GM19025 (cell line): ENCODE measurements around the gene TMEM101.
"Not testable (repeated sequence)": the region's sequence is repeated elsewhere in the genome, so short reads cannot be mapped to it uniquely, and the experiment has no call there.

Experiments used
- ATAC-seq: cut with Tn5 transposase; IDR thresholded peaks from one replicate; pipeline ENCODE4 v1.9.1; 2021; ENCODE audit warnings: mild to moderate bottlenecking, low read depth, moderate library complexity; ENCODE audit not compliant: unreplicated experiment

Gene TMEM101

DNA sequence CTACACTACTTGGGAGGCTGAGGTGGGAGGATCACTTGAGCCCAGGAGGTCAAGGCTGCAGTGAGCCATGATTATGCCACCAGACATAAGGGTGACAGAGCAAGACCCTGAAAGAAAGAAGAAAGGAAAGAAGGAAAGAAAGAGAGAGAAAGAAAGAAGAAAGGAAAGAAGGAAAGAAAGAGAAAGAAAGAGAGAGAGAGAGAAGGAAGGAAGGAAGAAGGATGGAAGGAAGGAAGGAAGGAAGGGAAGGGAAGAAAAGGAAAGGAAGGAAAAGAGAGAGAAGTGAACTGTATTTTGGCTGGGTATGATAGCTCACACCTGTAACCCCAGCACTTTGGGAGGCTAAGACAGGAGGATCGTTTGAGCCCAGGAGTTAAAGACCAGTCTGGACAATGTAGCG lies 36.7 kb downstream of the TMEM101 start:
- ATAC-seq: no peak

DNA sequence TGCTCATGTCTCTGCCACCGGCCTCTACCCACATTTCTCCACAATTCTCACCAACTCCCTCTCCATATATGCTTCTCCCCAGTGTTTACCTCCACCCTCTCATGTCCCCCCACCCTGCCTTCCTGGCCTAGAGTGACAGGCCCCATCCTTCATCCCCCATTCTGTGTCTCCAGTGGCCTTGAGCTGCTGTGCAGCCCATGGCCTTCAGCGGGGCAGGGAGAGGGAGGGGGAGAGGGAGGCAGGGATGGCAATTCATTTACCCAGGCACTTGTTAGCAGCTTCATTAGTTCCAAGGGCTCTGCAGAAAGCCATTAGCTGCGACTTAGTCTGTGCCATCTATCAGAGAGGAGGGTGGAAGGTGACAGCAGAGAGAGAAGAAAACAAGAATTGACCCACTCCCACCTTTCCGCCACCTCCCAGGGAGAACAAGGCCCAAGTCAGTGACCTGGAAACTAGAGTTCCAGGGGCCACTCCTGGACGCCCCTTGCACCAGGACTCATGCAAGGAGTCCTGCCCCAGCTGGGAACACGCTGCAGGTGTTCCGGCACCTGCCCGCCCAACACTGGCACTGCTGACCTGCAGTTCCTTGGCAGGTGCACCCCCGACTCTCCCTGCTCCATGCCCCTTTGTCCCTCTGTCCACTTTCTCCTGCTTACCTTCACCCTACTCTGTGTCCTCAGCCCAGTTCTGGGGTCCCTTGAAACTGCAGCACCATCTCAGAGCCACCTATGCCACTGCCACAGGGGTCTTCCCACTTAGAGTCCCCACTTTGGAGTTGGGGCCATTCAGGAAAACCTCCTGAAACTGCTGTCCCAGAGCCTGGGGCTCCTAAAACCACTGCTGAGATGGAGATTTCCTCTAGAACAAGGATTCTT lies 37.6 kb downstream of the TMEM101 start:
- ATAC-seq: no peak

DNA sequence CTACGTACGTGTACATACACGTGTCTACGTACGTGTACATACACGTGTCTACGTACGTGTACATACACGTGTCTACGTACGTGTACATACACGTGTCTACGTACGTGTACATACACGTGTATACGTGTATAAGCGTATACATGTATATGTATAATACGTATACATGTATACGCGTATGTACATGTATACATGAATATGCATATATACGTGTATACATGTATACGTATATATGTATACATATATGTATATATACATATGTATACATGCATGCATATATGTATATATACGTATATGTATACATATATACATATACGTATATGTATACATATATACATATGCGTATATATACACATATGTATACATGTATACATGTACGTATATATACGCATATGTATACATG lies 38.9 kb downstream of the TMEM101 start:
- ATAC-seq: no peak

DNA sequence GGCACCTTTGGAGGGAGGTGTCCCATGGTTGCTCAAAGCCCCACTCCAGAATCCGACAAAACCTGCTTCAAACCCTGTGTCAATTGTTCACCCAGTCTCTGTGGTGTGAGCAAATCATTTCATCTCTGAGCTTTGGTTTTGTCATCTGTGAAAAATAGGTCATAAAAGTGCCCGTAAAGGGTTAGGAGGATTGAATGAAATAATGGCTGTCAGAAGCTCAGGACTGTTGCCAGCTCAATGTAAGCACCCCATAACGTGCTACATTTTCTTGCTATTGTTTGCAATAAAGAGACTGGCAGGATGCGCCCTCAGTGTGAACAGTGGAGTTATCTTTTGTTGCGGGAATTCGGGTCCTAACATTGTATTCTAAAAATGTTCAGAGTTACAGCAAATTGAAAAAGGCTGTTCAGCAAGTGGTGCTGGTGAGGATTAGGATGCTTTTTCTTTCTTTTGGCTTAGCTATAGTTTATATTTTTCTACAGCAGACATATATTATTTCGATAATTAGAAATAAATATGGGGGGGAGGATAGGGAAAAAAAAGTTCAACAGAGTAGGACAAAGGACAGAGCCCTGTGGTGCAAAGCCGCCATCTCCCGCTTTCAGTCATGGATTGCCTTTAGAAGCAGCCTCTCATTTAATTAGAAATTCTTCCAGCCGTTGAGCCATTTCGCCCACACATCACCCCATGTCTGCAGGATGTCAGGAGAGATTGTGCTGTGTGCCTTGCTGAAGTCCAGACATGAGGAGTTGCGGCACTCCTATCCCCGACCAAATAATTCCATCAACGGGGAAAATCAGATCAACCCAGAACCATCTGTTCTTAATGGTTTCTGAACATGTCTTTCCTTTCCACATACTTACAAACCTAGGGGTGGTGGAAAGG lies 40.1 kb downstream of the TMEM101 start:
- no peak for ATAC-seq

DNA sequence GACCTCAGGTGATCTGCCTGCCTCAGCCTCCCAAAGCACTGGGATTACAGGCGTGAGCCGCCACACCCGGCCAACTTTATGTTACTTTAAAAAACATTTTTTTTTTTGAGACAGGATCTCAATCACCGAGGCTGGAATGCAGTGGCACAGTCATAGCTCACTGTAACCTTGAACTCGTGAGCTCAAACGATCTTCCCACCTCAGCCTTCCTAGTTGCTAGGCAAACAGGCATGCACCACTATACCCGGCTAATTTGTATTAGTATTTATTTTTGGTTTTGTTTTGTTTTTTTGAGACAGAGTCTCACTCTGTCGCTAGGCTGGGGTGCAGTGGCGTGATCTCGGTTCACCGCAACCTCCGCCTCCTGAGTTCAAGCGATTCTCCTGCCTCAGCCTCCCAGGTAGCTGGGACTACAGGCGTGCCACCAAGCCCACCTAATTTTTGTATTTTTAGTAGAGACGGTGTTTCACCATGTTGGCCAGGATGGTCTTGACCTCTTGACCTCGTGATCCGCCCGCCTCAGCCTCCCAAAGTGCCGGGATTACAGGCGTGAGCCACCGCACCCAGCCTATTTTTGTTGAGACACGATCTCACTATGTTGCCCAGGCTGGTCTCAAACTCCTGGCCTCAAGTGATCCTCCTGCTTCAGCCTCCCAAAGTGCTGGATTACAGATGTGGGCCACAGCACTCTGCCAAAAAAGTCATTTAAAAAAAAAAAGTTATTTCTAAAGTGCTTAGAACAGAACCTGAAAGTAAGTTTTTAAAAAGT lies 42.1 kb downstream of the TMEM101 start:
- not testable (repeated sequence) for ATAC-seq

DNA sequence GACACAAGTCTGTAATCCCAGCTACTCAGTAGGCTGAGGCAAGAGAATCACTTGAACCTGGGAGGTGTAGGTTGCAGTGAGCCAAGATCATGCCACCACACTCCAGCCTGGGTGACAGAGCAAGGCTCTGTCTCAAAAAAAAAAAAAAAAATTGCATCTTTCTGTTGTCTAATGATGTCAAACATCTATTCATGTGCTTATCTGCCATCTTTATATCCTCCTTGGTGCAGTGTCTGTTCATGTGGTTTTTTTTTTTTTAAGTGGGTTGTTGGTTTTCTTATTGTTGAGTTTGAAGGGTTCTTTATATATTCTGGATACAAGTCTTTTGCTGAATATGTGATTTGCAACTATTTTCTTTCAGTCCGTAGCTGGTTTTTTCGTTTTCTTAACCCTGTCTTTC lies 43.3 kb downstream of the TMEM101 start:
- not testable (repeated sequence) for ATAC-seq

DNA sequence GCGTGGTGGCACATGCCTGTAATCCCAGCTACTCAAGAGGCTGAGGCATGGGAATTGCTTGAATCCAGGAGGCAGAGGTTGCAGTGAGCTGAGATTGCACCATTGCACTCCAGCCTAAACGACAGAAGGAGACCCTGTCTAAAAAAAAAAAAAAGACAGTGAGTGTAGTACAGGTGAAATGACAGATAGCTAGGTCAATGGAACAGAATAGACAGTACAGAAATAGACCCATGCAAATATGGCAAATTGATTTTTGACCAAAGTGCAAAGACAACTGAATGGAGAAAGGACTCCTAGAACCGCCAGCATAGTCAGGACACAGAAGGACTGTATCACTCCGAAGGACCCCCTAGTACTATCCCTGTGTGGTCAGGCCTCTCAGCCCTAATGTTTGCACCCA lies 44.4 kb downstream of the TMEM101 start:
- ATAC-seq: no peak

DNA sequence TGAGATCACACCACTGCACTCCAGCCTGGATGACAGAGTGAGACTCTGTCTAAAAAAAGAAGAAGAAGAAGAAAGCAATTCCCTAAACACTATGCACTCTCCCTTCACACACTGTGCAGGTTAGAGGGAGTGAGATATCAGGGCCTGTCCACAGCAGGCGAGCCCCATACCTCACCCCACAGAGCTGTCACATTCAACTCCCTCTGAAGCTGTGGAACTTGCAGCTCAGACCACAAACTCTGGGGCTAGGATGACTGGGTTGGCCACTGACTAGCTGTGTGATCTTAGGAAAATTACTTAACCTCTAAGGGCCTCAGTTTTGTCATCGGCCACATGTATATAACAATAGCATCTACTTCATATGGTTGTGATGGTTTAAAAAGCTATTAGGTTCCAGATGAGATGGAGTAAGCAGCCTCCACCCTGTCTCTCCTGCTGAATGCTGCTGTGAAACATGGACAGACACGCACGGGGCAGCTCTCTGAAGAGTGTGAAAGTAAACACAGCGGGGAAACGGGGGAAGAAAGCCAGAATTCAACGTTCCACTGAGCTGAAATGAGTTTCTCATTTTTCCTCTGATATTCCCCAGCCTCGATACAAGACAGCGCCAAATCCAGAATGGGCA lies 47.4 kb downstream of the TMEM101 start:
- no peak for ATAC-seq

DNA sequence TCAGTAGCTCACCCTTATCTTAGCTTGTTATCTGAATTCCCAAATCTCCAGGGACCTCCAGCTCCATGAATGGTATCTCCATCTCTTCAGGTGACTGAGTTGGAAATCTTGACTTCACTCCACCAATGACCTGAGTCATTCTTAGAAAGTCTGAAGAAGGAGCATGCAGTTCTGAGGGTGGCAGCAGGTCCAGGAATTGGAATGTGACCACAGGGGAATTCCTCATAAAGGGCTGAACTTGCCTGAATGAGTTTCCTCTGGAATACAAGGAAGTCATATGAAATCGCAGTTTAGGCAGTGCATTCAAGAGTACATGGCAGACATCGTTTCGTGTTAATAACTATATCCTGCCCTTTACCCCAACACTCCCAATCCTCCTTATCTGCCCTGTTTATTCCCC lies 48.5 kb downstream of the TMEM101 start:
- no peak for ATAC-seq

DNA sequence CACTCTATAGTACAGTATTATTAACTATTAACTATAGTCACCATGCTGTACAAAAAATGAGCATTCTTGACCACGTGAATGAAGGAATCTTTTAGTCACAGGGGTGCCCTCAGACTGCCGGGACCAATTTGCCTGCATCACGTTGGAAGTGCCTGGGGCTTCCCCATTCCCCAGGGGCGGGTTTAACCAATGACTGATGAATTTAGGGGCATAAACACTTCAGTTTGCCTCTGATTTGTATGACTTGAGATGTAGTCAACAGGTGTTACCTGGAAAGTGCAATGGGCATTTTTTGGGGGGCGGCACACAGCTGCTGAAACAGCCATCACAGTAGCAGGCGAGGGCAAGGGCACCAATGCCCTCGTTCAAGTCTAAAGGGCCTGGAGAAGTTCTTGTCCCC lies 52.3 kb downstream of the TMEM101 start:
- no peak for ATAC-seq

DNA sequence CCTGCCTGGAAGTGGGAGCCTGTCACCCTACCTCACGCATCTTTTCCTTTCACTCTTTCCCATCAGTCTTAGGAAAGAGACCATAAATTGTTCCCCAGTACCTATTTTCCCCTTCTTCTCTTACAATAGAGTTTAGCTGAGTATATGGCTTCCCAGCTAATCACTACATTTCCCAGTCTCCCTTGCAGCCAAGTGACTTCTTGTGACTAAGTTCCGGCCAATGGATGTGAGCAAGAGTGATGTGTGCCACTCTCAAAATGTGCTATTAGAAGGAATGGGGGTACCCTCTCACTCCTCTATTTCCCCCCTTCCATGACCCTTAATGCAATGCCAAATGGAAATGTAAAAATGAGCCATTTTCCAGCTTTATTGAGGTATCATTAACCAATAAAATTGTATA lies 52.8 kb downstream of the TMEM101 start:
- ATAC-seq: no peak

DNA sequence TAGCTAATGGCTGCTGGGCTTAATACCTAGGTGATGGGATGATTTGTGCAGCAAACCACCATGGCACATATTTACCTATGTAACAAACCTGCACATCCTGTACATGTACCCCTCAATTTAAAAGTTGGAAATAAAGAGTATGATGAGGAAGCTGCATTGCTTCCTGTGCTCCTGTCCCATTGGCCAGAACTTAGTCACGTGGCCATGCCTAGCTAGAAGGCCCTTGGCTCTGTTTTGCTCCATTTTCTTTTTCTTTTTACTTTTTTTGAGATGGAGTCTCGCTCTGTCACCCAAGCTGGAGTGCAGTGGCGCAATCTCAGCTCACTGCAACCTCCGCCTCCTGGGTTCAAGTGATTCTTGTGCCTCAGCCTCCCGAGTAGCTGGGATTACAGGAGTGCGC lies 53.5 kb downstream of the TMEM101 start:
- not testable (repeated sequence) for ATAC-seq
